ENCODE measurements around the gene PTPN23.

DNA sequence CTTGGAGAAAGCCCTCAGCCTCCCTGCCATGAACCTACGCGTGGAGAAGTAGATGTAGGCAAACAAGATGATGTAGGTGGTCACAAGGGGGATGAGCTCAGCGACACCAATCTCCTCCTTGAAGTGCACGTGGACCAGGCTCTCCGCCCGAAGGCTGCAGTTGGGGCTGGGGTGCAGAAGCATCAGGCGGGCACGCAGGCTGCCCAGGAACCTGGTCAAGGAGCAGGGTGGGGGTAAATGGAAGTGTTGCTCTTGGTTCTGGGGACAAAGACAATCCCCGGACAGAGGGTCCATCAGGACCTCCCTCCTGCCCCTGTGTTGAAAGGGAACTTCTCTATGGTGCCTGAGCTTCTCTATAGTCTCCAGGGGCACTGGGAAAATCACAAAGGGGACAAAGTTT lies 45.1 kb downstream of the PTPN23 start:
- TF ChIP-seq POLR2A (IDR thresholded peaks at IDR 0.05; ENCODE audit: control extremely low read depth in 1 of 2, low read depth in 2 of 2, low read length in 2 of 2) (no peak), CTCF (IDR thresholded peaks at IDR 0.05; ENCODE audit: control extremely low read depth in 1 of 3, insufficient read depth in 1 of 3, low read depth in 1 of 3, low read length in 3 of 3) (no peak), ATF3 (IDR thresholded peaks at IDR 0.05; ENCODE audit: insufficient read depth, low read depth, low read length) (no peak), EZH2 (IDR thresholded peaks at IDR 0.05; ENCODE audit: low read depth, low read length, severe bottlenecking) (no peak), MAX (IDR thresholded peaks at IDR 0.05) (no peak), ASH2L (IDR thresholded peaks at IDR 0.05; ENCODE audit: low read length) (no peak)
- TF ChIP-seq, protein P1, sequence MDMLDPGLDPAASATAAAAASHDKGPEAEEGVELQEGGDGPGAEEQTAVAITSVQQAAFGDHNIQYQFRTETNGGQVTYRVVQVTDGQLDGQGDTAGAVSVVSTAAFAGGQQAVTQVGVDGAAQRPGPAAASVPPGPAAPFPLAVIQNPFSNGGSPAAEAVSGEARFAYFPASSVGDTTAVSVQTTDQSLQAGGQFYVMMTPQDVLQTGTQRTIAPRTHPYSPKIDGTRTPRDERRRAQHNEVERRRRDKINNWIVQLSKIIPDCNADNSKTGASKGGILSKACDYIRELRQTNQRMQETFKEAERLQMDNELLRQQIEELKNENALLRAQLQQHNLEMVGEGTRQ (IDR thresholded peaks at IDR 0.05; ENCODE audit: low read length) = no peak
